Calu3 (cell line): ENCODE measurements around the gene HOXA9. TPM values are rescaled to one million over a fixed set of nuclear protein-coding genes. Genes with fewer than 3 reads are reported as not detected.

ENCODE experiments used
- BruUV-seq: library from RNA; stranded (reverse); fragments of 400-500 nt; replicated peaks from 2 replicates; lab custom pipeline; 2021; lab: Mats Ljungman, UMichigan
- CTCF ChIA-PET: fragments of 300-600 bp; sonication (Branson Sonifier 250); formaldehyde crosslinking; loops from one replicate; lab custom pipeline; 2022; ENCODE audit warnings: antibody characterized with exemption; lab: Charles Lee
- DNase-seq: peaks from one replicate; pipeline ENCODE4 v3.0.0; 2022
- H3K27ac Mint-ChIP-seq: one replicate; pipeline ENCODE4 v1.8.0; 2022; ENCODE audit warnings: mixed read lengths; ENCODE audit not compliant: unreplicated experiment
- H3K27me3 Mint-ChIP-seq: one replicate; pipeline ENCODE4 v1.8.0; 2022; ENCODE audit warnings: mixed read lengths; ENCODE audit not compliant: unreplicated experiment
- H3K36me3 Mint-ChIP-seq: one replicate; pipeline ENCODE4 v1.8.0; 2022; ENCODE audit warnings: mild to moderate bottlenecking, moderate library complexity, mixed read lengths; ENCODE audit not compliant: insufficient read depth, unreplicated experiment
- H3K4me1 Mint-ChIP-seq: one replicate; pipeline ENCODE4 v1.8.0; 2022; ENCODE audit warnings: mild to moderate bottlenecking, low read depth, mixed read lengths; ENCODE audit not compliant: unreplicated experiment
- H3K4me3 Mint-ChIP-seq: one replicate; pipeline ENCODE4 v1.8.0; 2022; ENCODE audit warnings: mild to moderate bottlenecking, low read depth, moderate library complexity, mixed read lengths; ENCODE audit not compliant: unreplicated experiment
- H3K9me3 Mint-ChIP-seq: one replicate; pipeline ENCODE4 v1.8.0; 2022; ENCODE audit warnings: low read depth, mixed read lengths; ENCODE audit not compliant: unreplicated experiment
- intact Hi-C: fragments of 100-400 bp; cut with micrococcal nuclease; formaldehyde crosslinking; loops from one replicate; pipeline ENCODE4 v1.10.0; 2022; ENCODE audit not compliant: unreplicated experiment
- total RNA-seq: library from RNA; stranded (reverse); gene quantifications from 2 replicates; pipeline ENCODE4 v1.2.3, GENCODE V29; 2022
- TF ChIP-seq, protein P1 (sequence below): fragments of 200-600 bp; IDR thresholded peaks from one replicate; pipeline ENCODE4 v1.8.0; 2022; ENCODE audit warnings: antibody characterized with exemption; ENCODE audit not compliant: unreplicated experiment

HOXA9 gene
- total RNA-seq, 1 experiment from 2014 or later, result 2.5 TPM

GRCh38 chr7:27175626-27176523 lies 10.5 kb upstream of the HOXA9 start:
- Mint-ChIP-seq H3K4me3 (no peak overlapping the region), H3K27me3 (no peaks in the 10 kb centered on the region), H3K9me3 (no peaks in the 10 kb centered on the region), H3K27ac (no peak overlapping the region), H3K36me3 (peaks cover 28% of the 10 kb centered on the region), H3K4me1 (peaks cover 28% of the 10 kb centered on the region)
- BruUV-seq, result no TSS peak
- TF ChIP-seq, protein P1, sequence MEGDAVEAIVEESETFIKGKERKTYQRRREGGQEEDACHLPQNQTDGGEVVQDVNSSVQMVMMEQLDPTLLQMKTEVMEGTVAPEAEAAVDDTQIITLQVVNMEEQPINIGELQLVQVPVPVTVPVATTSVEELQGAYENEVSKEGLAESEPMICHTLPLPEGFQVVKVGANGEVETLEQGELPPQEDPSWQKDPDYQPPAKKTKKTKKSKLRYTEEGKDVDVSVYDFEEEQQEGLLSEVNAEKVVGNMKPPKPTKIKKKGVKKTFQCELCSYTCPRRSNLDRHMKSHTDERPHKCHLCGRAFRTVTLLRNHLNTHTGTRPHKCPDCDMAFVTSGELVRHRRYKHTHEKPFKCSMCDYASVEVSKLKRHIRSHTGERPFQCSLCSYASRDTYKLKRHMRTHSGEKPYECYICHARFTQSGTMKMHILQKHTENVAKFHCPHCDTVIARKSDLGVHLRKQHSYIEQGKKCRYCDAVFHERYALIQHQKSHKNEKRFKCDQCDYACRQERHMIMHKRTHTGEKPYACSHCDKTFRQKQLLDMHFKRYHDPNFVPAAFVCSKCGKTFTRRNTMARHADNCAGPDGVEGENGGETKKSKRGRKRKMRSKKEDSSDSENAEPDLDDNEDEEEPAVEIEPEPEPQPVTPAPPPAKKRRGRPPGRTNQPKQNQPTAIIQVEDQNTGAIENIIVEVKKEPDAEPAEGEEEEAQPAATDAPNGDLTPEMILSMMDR, result no peak
- DNase-seq, result no peak
- intact Hi-C loops, result no loop called here
- CTCF ChIA-PET, result no interaction called here

GRCh38 chr7:27174874-27175625 lies 9.7 kb upstream of the HOXA9 start:
- Mint-ChIP-seq H3K9me3 (no peaks in the 10 kb centered on the region), H3K27ac (peak overlapping the region; percentile 3), H3K4me1 (peaks cover 35% of the 10 kb centered on the region), H3K36me3 (peaks cover 31% of the 10 kb centered on the region), H3K27me3 (no peaks in the 10 kb centered on the region), H3K4me3 (peak overlapping the region; percentile 72)
- BruUV-seq, result no TSS peak
- DNase-seq, result no peak
- CTCF ChIA-PET, result no interaction called here
- intact Hi-C loops, result no loop called here
- TF ChIP-seq, protein P1, result no peak

DNA sequence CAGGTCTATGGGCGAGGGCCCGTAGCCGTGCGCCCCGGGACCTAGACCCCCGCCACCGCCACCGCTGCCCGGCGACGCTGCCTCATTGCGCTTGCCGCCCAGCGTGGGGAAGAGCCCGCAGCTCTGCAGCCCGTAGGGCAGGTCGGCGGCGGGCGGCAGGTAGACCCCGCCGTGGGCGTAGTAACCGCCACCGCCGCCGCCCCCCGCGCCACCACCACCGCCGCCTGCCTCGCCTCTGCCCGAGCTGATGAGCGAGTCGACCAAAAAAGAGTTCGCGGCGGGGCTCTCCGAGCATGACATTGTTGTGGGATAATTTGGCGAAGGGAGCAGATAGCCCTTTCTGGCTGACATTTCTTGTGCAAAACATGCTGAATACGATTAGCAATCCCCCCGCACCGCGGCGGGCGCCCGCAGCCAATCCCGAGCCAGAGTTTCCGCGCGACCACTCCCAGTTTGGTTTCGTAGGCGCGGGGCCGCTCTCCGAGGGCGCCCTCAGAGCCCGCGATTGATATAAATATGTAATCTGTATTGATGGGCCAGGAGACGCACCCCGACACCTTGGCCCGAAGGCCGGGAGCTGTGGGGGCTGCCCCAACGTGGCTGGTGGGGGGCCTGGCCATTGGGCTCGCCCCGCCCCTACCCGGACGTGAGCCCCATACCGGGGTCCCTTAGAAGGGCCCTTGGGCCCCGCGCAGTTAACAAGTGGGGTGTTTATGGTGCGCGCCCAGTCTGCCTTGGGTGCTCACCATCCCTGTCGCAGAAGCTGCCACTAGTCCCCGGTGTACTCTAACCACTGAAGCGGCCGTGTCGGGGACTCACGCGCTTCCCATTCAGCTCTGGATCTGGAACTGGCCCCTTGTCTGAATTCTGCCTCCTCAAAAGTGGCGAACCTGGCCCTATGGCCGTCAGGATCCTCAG lies 8.9 kb upstream of the HOXA9 start, which contains the start of gene HOXA10:
Gene HOXA10, minus strand, starts transcription at position 365 of the 918 bp plus-strand sequence. Its CDS starts 14 bp downstream, at position 351.
- Mint-ChIP-seq H3K4me3 (peak within 1 kb of the TSS; percentile 72), H3K9me3 (no peaks in the 10 kb centered on the region), H3K27ac (peak within 1 kb of the TSS; percentile 3), H3K27me3 (no peaks in the 10 kb centered on the region), H3K36me3 (peaks cover 39% of the 10 kb centered on the region), H3K4me1 (peaks cover 29% of the 10 kb centered on the region)
- DNase-seq, result no peak
- intact Hi-C loops, result no loop called here
- BruUV-seq, result no TSS peak
- TF ChIP-seq, protein P1, result no peak
- CTCF ChIA-PET, result interaction anchor here (0.7 to 2.1 kb wide), 2 partner anchors 24 to 616 kb away, joined by 3 to 8 read pairs; no protein-coding TSS in a partner anchor
